Measurements from ENCODE around the gene CES2. TPM values are rescaled to one million over a fixed set of nuclear protein-coding genes. Genes with fewer than 3 reads are reported as not detected.

Gene CES2
- total RNA-seq, 1 experiment from 2014 or later: 29.7 TPM

DNA sequence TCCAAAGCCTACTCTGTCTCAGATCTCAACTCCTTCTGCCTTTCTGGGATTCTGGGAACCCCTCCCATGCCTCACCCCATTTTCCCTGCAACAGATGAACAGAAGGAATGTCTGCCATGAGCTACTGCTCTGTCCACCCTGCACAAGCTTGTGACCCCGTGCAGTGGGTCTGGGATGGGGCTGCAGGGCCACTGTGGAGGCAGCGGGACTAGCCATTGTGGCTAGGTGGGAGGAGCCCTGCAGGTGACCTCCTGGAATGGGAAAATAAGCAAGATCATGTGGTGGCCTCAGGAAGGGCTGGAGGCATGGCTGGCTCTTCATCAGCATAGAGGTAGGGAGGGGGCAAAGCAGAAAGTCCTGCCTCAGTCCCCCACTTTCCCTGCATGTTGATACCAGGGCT is 41.3 kb upstream of the CES2 start (continued):
- TF ChIP-seq, protein P1, sequence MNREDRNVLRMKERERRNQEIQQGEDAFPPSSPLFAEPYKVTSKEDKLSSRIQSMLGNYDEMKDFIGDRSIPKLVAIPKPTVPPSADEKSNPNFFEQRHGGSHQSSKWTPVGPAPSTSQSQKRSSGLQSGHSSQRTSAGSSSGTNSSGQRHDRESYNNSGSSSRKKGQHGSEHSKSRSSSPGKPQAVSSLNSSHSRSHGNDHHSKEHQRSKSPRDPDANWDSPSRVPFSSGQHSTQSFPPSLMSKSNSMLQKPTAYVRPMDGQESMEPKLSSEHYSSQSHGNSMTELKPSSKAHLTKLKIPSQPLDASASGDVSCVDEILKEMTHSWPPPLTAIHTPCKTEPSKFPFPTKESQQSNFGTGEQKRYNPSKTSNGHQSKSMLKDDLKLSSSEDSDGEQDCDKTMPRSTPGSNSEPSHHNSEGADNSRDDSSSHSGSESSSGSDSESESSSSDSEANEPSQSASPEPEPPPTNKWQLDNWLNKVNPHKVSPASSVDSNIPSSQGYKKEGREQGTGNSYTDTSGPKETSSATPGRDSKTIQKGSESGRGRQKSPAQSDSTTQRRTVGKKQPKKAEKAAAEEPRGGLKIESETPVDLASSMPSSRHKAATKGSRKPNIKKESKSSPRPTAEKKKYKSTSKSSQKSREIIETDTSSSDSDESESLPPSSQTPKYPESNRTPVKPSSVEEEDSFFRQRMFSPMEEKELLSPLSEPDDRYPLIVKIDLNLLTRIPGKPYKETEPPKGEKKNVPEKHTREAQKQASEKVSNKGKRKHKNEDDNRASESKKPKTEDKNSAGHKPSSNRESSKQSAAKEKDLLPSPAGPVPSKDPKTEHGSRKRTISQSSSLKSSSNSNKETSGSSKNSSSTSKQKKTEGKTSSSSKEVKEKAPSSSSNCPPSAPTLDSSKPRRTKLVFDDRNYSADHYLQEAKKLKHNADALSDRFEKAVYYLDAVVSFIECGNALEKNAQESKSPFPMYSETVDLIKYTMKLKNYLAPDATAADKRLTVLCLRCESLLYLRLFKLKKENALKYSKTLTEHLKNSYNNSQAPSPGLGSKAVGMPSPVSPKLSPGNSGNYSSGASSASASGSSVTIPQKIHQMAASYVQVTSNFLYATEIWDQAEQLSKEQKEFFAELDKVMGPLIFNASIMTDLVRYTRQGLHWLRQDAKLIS (CRISPR knock-in tag; IDR thresholded peaks at IDR 0.05; ENCODE audit: borderline replicate concordance): no peak
- TF ChIP-seq, protein P2, sequence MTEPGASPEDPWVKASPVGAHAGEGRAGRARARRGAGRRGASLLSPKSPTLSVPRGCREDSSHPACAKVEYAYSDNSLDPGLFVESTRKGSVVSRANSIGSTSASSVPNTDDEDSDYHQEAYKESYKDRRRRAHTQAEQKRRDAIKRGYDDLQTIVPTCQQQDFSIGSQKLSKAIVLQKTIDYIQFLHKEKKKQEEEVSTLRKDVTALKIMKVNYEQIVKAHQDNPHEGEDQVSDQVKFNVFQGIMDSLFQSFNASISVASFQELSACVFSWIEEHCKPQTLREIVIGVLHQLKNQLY (CRISPR knock-in tag; IDR thresholded peaks at IDR 0.05): no peak

DNA sequence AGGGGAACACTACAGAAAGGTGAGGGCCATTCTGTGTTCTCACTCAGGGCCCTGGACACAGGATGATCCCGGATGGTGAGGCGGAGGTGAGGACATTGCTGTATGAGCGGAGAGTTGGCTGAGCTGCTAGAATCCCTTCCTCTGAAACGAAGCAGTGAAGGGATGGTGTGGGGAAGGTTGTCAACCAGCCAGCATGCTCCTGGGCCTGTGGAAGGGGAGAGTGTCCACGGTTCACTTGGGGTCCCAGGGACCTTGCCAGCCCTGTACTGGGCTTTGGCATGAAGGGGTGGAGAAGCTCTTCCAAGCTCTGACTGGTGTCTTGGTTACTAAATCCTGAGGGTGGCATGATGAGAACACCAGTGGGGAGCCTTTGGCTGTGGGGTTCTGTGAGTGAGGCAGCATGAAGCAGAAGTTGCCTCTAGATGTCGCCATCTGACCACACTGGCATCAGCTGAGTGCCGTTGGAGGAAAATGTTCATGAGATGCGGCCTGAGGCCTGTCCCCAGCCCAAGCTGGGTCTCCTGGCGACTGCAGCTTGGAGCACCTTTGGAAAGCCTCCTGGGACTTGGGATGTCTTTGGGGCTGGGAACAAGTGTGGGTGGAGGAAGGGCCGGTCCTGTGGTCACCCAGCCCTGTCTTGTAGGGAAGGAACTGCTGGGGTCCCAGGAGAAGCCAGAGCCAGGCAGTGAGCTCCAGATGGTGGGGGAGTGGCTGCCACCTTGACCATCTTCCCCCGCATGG is 40.2 kb upstream of the CES2 start:
- Mint-ChIP-seq H3K27ac (peak overlapping the region; percentile 19), H3K4me3 (no peak overlapping the region), H3K4me1 (peaks cover 7% of the 10 kb centered on the region), H3K9me3 (no peaks in the 10 kb centered on the region), H3K36me3 (no peaks in the 10 kb centered on the region), H3K27me3 (ENCODE audit: low read depth) (no peaks in the 10 kb centered on the region; the same call in 1 of the 2 replicates)
- ATAC-seq (peak; percentile 85), DNase-seq (ENCODE audit: low spot score) (peak; percentile 69)
- POLR2A ChIA-PET: interaction anchor here (0.5 to 0.9 kb wide), 3 partner anchors 15 to 365 kb away, joined by 3 to 4 read pairs (median 3); partner anchors contain the start of gene PDP2
- CTCF ChIA-PET: interaction anchor here (0.7 to 11.5 kb wide), 24 partner anchors 9 to 260 kb away, joined by 3 to 175 read pairs (median 6); partner anchors contain the start of genes CDH16, CES3, CIAO2B and NAE1
- TF ChIP-seq GTF2I (CRISPR knock-in tag; conservative IDR thresholded peaks at IDR 0.05) (no peak), ZNF671 (CRISPR knock-in tag; IDR thresholded peaks at IDR 0.05) (no peak)
- TF ChIP-seq, protein P3, sequence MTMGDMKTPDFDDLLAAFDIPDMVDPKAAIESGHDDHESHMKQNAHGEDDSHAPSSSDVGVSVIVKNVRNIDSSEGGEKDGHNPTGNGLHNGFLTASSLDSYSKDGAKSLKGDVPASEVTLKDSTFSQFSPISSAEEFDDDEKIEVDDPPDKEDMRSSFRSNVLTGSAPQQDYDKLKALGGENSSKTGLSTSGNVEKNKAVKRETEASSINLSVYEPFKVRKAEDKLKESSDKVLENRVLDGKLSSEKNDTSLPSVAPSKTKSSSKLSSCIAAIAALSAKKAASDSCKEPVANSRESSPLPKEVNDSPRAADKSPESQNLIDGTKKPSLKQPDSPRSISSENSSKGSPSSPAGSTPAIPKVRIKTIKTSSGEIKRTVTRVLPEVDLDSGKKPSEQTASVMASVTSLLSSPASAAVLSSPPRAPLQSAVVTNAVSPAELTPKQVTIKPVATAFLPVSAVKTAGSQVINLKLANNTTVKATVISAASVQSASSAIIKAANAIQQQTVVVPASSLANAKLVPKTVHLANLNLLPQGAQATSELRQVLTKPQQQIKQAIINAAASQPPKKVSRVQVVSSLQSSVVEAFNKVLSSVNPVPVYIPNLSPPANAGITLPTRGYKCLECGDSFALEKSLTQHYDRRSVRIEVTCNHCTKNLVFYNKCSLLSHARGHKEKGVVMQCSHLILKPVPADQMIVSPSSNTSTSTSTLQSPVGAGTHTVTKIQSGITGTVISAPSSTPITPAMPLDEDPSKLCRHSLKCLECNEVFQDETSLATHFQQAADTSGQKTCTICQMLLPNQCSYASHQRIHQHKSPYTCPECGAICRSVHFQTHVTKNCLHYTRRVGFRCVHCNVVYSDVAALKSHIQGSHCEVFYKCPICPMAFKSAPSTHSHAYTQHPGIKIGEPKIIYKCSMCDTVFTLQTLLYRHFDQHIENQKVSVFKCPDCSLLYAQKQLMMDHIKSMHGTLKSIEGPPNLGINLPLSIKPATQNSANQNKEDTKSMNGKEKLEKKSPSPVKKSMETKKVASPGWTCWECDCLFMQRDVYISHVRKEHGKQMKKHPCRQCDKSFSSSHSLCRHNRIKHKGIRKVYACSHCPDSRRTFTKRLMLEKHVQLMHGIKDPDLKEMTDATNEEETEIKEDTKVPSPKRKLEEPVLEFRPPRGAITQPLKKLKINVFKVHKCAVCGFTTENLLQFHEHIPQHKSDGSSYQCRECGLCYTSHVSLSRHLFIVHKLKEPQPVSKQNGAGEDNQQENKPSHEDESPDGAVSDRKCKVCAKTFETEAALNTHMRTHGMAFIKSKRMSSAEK (CRISPR knock-in tag; IDR thresholded peaks at IDR 0.05; ENCODE audit: borderline replicate concordance): 0 out of 2 replicates have a peak, but pooled peaks have one; percentile 21
- TF ChIP-seq, protein P4, sequence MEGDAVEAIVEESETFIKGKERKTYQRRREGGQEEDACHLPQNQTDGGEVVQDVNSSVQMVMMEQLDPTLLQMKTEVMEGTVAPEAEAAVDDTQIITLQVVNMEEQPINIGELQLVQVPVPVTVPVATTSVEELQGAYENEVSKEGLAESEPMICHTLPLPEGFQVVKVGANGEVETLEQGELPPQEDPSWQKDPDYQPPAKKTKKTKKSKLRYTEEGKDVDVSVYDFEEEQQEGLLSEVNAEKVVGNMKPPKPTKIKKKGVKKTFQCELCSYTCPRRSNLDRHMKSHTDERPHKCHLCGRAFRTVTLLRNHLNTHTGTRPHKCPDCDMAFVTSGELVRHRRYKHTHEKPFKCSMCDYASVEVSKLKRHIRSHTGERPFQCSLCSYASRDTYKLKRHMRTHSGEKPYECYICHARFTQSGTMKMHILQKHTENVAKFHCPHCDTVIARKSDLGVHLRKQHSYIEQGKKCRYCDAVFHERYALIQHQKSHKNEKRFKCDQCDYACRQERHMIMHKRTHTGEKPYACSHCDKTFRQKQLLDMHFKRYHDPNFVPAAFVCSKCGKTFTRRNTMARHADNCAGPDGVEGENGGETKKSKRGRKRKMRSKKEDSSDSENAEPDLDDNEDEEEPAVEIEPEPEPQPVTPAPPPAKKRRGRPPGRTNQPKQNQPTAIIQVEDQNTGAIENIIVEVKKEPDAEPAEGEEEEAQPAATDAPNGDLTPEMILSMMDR (IDR thresholded peaks at IDR 0.05): peak; percentile 32; the same call in 1 of the 2 replicates
- TF ChIP-seq, protein P5, sequence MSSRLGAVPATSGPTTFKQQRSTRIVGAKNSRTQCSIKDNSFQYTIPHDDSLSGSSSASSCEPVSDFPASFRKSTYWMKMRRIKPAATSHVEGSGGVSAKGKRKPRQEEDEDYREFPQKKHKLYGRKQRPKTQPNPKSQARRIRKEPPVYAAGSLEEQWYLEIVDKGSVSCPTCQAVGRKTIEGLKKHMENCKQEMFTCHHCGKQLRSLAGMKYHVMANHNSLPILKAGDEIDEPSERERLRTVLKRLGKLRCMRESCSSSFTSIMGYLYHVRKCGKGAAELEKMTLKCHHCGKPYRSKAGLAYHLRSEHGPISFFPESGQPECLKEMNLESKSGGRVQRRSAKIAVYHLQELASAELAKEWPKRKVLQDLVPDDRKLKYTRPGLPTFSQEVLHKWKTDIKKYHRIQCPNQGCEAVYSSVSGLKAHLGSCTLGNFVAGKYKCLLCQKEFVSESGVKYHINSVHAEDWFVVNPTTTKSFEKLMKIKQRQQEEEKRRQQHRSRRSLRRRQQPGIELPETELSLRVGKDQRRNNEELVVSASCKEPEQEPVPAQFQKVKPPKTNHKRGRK (CRISPR knock-in tag; IDR thresholded peaks at IDR 0.05; ENCODE audit: borderline replicate concordance): no peak
- TF ChIP-seq, protein P6, sequence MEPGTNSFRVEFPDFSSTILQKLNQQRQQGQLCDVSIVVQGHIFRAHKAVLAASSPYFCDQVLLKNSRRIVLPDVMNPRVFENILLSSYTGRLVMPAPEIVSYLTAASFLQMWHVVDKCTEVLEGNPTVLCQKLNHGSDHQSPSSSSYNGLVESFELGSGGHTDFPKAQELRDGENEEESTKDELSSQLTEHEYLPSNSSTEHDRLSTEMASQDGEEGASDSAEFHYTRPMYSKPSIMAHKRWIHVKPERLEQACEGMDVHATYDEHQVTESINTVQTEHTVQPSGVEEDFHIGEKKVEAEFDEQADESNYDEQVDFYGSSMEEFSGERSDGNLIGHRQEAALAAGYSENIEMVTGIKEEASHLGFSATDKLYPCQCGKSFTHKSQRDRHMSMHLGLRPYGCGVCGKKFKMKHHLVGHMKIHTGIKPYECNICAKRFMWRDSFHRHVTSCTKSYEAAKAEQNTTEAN (CRISPR knock-in tag; IDR thresholded peaks at IDR 0.05): no peak

Measured in WTC11 (cell line).